HTERT RPE-1 (cell line): ENCODE measurements around the gene ITPRID1.
"Not testable (repeated sequence)": the region's sequence is repeated elsewhere in the genome, so short reads cannot be mapped to it uniquely, and the experiment has no call there.

ENCODE experiments used
- in situ Hi-C: fragments of 300-500 bp; cut with MboI; formaldehyde crosslinking; loops from 4 replicates; pipeline ENCODE4 v1.14.3; 2020; ENCODE audit warnings: low sequenced_read_pairs

The ITPRID1 gene

GRCh38 chr7:31513790-31514189 is at the start of gene ITPRID1:
Gene ITPRID1 (plus strand): TSS chr7:31514090. CDS start chr7:31553025, 38,935 bp downstream.
- in situ Hi-C loops, result no loop called here

GRCh38 chr7:31464601-31465000 is 49.3 kb upstream of the ITPRID1 start:
- in situ Hi-C loops, result no loop called here

GRCh38 chr7:31465285-31465684 is 48.6 kb upstream of the ITPRID1 start:
- in situ Hi-C loops, result no loop called here

- in situ Hi-C loops, result no loop called here
These were observed 47.9 kb upstream of the ITPRID1 start for GRCh38 chr7:31466036-31466435.

GRCh38 chr7:31470883-31471282 is 43.0 kb upstream of the ITPRID1 start:
- in situ Hi-C loops, result not testable (repeated sequence)

- in situ Hi-C loops, result no loop called here
These were observed 38.5 kb upstream of the ITPRID1 start for GRCh38 chr7:31475368-31475767.

- in situ Hi-C loops, result no loop called here
These were observed 37.7 kb upstream of the ITPRID1 start for GRCh38 chr7:31476073-31476745.

- in situ Hi-C loops, result no loop called here
These were observed 36.8 kb upstream of the ITPRID1 start for GRCh38 chr7:31476941-31477677.

- in situ Hi-C loops, result no loop called here
These were observed 35.9 kb upstream of the ITPRID1 start for GRCh38 chr7:31478018-31478417.

- in situ Hi-C loops, result no loop called here
These were observed 35.2 kb upstream of the ITPRID1 start for GRCh38 chr7:31478721-31479120.

- in situ Hi-C loops, result no loop called here
These were observed 26.8 kb upstream of the ITPRID1 start for GRCh38 chr7:31487071-31487470.

GRCh38 chr7:31487476-31487875 is 26.4 kb upstream of the ITPRID1 start:
- in situ Hi-C loops, result no loop called here

GRCh38 chr7:31488562-31489203 is 25.2 kb upstream of the ITPRID1 start:
- in situ Hi-C loops, result no loop called here

- in situ Hi-C loops, result no loop called here
These were observed 23.0 kb upstream of the ITPRID1 start for GRCh38 chr7:31490796-31491314.

- in situ Hi-C loops, result no loop called here
These were observed 21.8 kb upstream of the ITPRID1 start for GRCh38 chr7:31492086-31492485.

- in situ Hi-C loops, result no loop called here
These were observed 20.1 kb upstream of the ITPRID1 start for GRCh38 chr7:31493714-31494181.

- in situ Hi-C loops, result no loop called here
These were observed 19.5 kb upstream of the ITPRID1 start for GRCh38 chr7:31494421-31494820.

GRCh38 chr7:31495653-31496052 is 18.2 kb upstream of the ITPRID1 start:
- in situ Hi-C loops, result no loop called here

- in situ Hi-C loops, result no loop called here
These were observed 16.4 kb upstream of the ITPRID1 start for GRCh38 chr7:31497516-31497915.

GRCh38 chr7:31500656-31501055 is 13.2 kb upstream of the ITPRID1 start:
- in situ Hi-C loops, result no loop called here

- in situ Hi-C loops, result no loop called here
These were observed 5.1 kb upstream of the ITPRID1 start for GRCh38 chr7:31508823-31509222.

- in situ Hi-C loops, result no loop called here
These were observed 1.7 kb upstream of the ITPRID1 start for GRCh38 chr7:31512166-31512565.
